IPS-20b (cell line): ENCODE measurements around the gene TMEM145.

ENCODE experiments used
- H3K27ac ChIP-seq: one replicate; pipeline ENCODE4 v1.5.1; 2013; ENCODE audit warnings: low read length
- H3K27me3 ChIP-seq: 2 replicates; pipeline ENCODE4 v1.6.1; 2013; ENCODE audit warnings: mild to moderate bottlenecking, low read length, inconsistent platforms; ENCODE audit not compliant: insufficient read depth
- H3K36me3 ChIP-seq: 2 replicates; pipeline ENCODE4 v1.6.1; 2013; ENCODE audit warnings: low read depth, mild to moderate bottlenecking, inconsistent platforms, low read length, moderate library complexity; ENCODE audit not compliant: insufficient read depth
- H3K4me1 ChIP-seq: 2 replicates; pipeline ENCODE4 v1.6.1; 2013; ENCODE audit warnings: mild to moderate bottlenecking, control low read depth, inconsistent platforms, low read length, moderate library complexity; ENCODE audit not compliant: insufficient read depth
- H3K4me3 ChIP-seq: 2 replicates; pipeline ENCODE4 v1.5.1; 2013; ENCODE audit warnings: mild to moderate bottlenecking, low read length, inconsistent platforms
- H3K9ac ChIP-seq: 2 replicates; pipeline ENCODE4 v1.6.1; 2013; ENCODE audit warnings: low read depth, mild to moderate bottlenecking, inconsistent platforms, low read length, moderate library complexity
- H3K9me3 ChIP-seq: 2 replicates; pipeline ENCODE4 v1.6.1; 2013; ENCODE audit warnings: mild to moderate bottlenecking, low read depth, low read length, inconsistent platforms; ENCODE audit not compliant: insufficient read depth

TMEM145 gene

GRCh38 chr19:42292042-42292960, 20.8 kb upstream of the TMEM145 start:
- Histone ChIP-seq H3K9me3 (no peaks in the 10 kb centered on the region), H3K4me1 (no peaks in the 10 kb centered on the region), H3K36me3 (peaks cover 77% of the 10 kb centered on the region), H3K9ac (no peak overlapping the region), H3K4me3 (no peak overlapping the region), H3K27ac (no peak overlapping the region), H3K27me3 (no peaks in the 10 kb centered on the region)

- Histone ChIP-seq H3K9me3 (no peaks in the 10 kb centered on the region), H3K4me3 (no peak overlapping the region), H3K27me3 (no peaks in the 10 kb centered on the region), H3K27ac (no peak overlapping the region), H3K9ac (no peak overlapping the region), H3K36me3 (peaks cover 71% of the 10 kb centered on the region), H3K4me1 (no peaks in the 10 kb centered on the region)
These were observed 20.1 kb upstream of the TMEM145 start for GRCh38 chr19:42292963-42293362.

GRCh38 chr19:42293540-42293939, 19.6 kb upstream of the TMEM145 start:
- no peaks in the 10 kb centered on the region for H3K9me3 ChIP-seq
- no peak overlapping the region for H3K4me3 ChIP-seq
- no peaks in the 10 kb centered on the region for H3K27me3 ChIP-seq
- no peak overlapping the region for H3K9ac ChIP-seq
- H3K4me1 ChIP-seq: no peaks in the 10 kb centered on the region
- H3K36me3 ChIP-seq: peaks cover 67% of the 10 kb centered on the region
- no peak overlapping the region for H3K27ac ChIP-seq

GRCh38 chr19:42293948-42294347, 19.2 kb upstream of the TMEM145 start:
- Histone ChIP-seq H3K36me3 (peaks cover 64% of the 10 kb centered on the region), H3K27ac (no peak overlapping the region), H3K27me3 (no peaks in the 10 kb centered on the region), H3K9ac (no peak overlapping the region), H3K9me3 (no peaks in the 10 kb centered on the region), H3K4me1 (no peaks in the 10 kb centered on the region), H3K4me3 (no peak overlapping the region)

GRCh38 chr19:42294471-42295137, 18.5 kb upstream of the TMEM145 start:
- no peak overlapping the region for H3K9ac ChIP-seq
- H3K4me1 ChIP-seq: no peaks in the 10 kb centered on the region
- no peak overlapping the region for H3K27ac ChIP-seq
- peaks cover 59% of the 10 kb centered on the region for H3K36me3 ChIP-seq
- H3K27me3 ChIP-seq: no peaks in the 10 kb centered on the region
- H3K4me3 ChIP-seq: no peak overlapping the region
- H3K9me3 ChIP-seq: no peaks in the 10 kb centered on the region

- Histone ChIP-seq H3K4me1 (no peaks in the 10 kb centered on the region), H3K27ac (no peak overlapping the region), H3K9ac (no peak overlapping the region), H3K27me3 (no peaks in the 10 kb centered on the region), H3K9me3 (no peaks in the 10 kb centered on the region), H3K36me3 (peaks cover 58% of the 10 kb centered on the region), H3K4me3 (no peak overlapping the region)
These were observed 17.8 kb upstream of the TMEM145 start for GRCh38 chr19:42295342-42295741.

- no peaks in the 10 kb centered on the region for H3K27me3 ChIP-seq
- no peaks in the 10 kb centered on the region for H3K4me1 ChIP-seq
- H3K27ac ChIP-seq: no peak overlapping the region
- H3K9ac ChIP-seq: no peak overlapping the region
- H3K9me3 ChIP-seq: no peaks in the 10 kb centered on the region
- H3K36me3 ChIP-seq: peaks cover 52% of the 10 kb centered on the region
- H3K4me3 ChIP-seq: no peak overlapping the region
These were observed 17.1 kb upstream of the TMEM145 start for GRCh38 chr19:42295831-42296525.

- Histone ChIP-seq H3K36me3 (peaks cover 44% of the 10 kb centered on the region), H3K9me3 (no peaks in the 10 kb centered on the region), H3K27ac (no peak overlapping the region)
These were observed 16.1 kb upstream of the TMEM145 start for GRCh38 chr19:42297039-42297438.

GRCh38 chr19:42301646-42302203, 11.4 kb upstream of the TMEM145 start, which contains the start of gene PRR19:
PRR19 (plus strand) TSS chr19:42302132; CDS start chr19:42309585, 7,453 bp downstream.
- Histone ChIP-seq H3K4me1 (peaks cover 7% of the 10 kb centered on the region; the same call in 1 of the 2 replicates), H3K36me3 (peaks cover 16% of the 10 kb centered on the region), H3K9me3 (no peaks in the 10 kb centered on the region), H3K9ac (peak within 1 kb of the TSS; percentile 93), H3K27me3 (no peaks in the 10 kb centered on the region), H3K4me3 (peak within 1 kb of the TSS; percentile 75), H3K27ac (peak within 1 kb of the TSS; percentile 92)

More at GRCh38 chr19:42297039-42297438, 16.1 kb upstream of the TMEM145 start:
- no peak overlapping the region for H3K9ac ChIP-seq
- no peaks in the 10 kb centered on the region for H3K27me3 ChIP-seq
- H3K4me3 ChIP-seq: no peak overlapping the region
- H3K4me1 ChIP-seq: no peaks in the 10 kb centered on the region

GRCh38 chr19:42303101-42303464, 10.0 kb upstream of the TMEM145 start:
- no peaks in the 10 kb centered on the region for H3K27me3 ChIP-seq
- H3K27ac ChIP-seq: no peak overlapping the region
- H3K4me1 ChIP-seq: peaks cover 7% of the 10 kb centered on the region; the same call in 1 of the 2 replicates
- H3K4me3 ChIP-seq: peak overlapping the region; percentile 56; the same call in 1 of the 2 replicates
- H3K36me3 ChIP-seq: peaks cover 11% of the 10 kb centered on the region
- no peaks in the 10 kb centered on the region for H3K9me3 ChIP-seq
- H3K9ac ChIP-seq: peak overlapping the region; percentile 93; the same call in 1 of the 2 replicates

GRCh38 chr19:42303876-42304275, 9.2 kb upstream of the TMEM145 start:
- peaks cover 7% of the 10 kb centered on the region; the same call in 1 of the 2 replicates for H3K4me1 ChIP-seq
- no peaks in the 10 kb centered on the region for H3K27me3 ChIP-seq
- peaks cover 8% of the 10 kb centered on the region for H3K36me3 ChIP-seq
- H3K9me3 ChIP-seq: no peaks in the 10 kb centered on the region
- no peak overlapping the region; the same call in 1 of the 2 replicates for H3K9ac ChIP-seq
- H3K27ac ChIP-seq: no peak overlapping the region
- H3K4me3 ChIP-seq: no peak overlapping the region
